GM04503 (cell line): Measurements from ENCODE around the gene FAM168A.

Experiments
- DNase-seq: peaks from one replicate; pipeline ENCODE4 v3.0.0-alpha.2; 2012; ENCODE audit warnings: low read depth

The FAM168A gene

DNA sequence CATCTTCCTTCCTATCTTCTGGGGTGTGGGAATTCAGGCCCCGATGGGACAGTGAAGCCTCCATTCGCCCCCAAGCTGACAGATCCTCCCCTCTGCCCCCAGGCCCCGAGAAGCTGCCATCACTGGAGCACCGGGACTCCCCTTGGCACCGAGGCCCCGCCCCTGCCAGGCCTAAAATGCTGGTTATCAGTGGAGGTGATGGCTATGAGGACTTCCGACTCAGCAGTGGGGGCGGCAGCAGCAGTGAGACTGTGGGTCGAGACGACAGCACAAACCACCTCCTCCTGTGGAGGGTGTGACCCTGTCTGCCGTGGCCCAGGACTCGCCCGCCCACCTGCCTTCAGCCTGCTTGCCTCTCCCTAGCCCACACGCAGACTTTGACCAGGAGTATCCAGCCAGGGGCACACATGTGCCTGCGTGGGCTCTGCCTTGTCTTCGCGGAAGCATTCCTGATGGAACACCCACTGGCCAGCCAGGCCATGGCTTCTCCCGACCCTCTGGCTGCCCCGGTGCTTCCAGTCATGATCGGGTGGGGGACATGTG lies 230.4 kb downstream of the FAM168A start:
- DNase-seq: no peak

DNA sequence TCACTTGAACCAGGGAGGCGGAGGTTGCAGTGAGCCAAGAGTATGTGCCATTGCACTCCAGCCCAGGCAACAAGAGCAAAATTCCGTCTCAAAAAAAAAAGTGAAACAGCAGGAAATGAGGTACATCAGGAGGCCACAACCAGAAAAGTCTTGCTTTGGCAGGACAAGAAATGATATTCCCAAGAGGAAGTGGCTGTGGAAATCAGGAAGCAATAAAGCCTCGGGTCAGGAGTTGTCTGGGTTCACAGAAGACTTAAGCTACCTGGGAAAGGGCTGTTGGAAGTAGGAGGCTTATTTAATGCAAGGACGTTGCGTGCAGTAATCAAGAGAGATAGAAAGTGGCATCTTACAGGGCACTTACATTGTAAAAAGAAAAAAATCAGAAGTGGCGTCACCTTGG lies 231.0 kb downstream of the FAM168A start:
- no peak for DNase-seq

DNA sequence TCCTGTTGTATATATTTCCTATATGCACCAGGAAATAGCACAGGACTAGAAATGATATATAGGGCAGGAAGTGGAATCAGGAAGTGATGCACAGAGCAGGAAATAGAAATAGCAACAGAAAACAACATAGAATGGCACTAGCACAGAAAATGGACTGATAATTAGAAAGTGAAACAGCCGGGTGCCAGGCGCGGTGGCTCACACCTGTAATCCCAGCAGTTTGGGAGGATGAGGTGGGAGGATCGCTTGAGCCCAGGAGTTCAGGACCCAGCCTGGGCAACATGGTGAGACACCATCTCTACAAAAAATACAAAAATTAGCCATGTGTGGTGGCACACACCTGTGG lies 231.7 kb downstream of the FAM168A start:
- DNase-seq: no peak

DNA sequence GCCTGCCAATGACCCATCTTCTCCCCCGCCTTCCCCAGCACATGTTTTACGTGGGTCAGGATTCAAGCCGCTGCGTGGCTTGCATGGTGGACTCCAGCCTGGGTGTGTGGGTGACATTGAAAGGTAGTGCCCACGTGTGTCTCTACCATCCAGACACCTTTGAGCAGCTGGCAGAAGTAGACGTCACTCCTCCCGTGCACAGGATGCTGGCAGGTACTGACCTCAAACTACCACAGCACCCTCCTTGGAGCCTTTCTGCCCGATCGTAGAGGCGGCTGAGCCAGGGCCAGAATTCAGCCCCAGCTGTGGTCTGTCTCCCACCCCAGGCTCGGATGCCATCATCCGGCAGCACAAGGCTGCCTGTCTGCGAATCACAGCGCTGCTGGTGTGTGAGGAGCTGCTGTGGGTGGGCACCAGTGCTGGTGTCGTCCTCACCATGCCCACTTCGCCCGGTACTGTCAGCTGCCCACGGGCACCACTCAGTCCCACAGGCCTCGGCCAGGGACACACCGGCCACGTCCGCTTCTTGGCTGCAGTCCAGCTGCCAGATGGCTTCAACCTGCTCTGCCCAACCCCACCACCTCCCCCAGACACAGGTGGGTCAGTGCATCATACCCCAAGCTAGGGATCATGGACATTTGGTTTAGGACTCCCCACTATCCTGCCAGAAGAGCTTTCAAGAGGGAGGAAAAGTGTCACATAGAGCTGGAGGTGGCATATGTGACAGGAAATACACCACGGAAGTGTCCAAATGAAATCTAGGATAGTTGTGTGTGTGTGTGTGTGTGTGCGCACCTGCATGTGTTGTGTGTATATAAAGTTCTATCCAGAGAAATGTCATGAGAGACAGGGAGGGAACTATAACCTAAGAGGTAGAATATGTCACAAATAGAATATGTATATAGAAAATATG lies 232.3 kb downstream of the FAM168A start:
- no peak for DNase-seq

DNA sequence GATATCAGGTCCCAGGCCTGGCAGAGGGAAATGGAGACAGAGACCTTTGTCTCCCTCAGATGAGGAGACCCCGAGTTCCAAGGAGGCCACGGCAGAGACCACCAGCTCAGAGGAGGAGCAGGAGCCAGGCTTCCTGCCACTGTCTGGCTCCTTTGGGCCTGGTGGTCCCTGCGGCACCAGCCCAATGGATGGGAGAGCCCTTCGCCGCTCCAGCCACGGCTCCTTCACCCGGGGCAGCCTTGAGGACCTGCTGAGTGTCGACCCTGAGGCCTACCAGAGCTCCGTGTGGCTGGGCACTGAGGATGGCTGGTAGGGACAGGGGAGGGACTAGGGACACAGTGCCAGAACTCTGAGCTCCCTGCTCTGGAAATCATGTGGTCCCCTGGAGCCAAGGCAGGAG lies 234.8 kb downstream of the FAM168A start:
- no peak for DNase-seq

DNA sequence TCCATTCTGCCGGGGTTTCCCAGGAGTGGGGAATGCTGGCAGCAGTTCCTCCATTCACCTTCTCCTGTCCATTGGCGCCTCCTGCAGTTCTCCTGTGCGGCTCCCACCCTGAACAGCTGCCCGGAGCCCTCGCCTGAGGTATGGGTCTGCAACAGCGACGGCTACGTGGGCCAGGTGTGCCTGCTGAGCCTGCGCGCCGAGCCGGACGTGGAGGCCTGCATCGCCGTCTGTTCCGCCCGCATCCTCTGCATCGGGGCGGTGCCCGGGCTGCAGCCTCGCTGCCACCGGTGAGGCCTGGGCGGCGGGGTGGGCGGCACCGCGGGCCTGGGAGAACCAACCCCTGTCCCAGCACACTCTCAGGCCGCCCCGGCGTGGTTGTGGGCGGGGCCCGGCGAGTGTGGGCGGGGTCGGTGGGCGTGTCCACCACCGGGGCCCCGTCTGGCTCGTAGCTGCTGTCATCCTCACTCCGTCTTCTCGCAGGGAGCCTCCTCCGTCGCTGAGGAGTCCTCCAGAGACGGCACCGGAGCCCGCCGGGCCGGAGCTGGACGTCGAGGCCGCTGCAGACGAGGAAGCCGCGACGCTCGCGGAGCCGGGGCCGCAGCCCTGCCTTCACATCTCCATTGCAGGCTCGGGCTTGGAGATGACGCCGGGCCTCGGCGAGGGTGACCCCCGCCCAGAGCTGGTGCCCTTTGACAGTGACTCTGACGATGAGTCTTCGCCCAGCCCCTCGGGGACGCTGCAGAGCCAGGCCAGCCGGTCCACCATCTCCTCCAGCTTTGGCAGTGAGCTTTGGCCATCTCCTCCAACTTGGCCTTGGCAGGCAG lies 235.7 kb downstream of the FAM168A start:
- no peak for DNase-seq

DNA sequence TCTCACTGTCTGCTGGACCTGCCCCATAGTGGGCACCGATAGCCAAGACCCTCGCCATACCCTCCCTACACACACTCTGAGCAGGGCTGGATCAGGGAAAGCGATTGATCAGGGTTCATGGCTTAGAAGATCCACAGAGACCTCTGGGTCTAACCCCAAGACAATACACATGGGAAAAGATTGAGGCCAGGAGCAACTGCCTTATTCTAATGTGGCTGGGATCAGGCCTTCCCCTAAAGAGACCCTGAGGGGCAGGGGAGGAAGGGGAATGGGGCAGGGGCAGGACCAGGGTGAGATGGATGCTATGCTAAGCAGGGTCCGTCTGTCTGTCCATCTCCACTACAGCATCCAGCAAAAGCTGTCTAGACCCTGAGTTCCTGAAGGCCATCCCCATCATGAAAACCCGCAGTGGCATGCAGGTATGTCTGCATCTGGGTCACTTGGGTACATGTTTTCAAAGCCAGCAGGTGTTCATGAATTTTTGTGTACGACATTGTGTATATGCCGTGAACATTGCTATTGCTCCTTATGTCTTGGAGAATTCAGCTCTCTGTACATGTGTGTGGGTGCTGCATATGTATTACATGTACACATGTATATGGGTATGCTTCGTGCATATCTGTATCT lies 237.1 kb downstream of the FAM168A start:
- no peak for DNase-seq

DNA sequence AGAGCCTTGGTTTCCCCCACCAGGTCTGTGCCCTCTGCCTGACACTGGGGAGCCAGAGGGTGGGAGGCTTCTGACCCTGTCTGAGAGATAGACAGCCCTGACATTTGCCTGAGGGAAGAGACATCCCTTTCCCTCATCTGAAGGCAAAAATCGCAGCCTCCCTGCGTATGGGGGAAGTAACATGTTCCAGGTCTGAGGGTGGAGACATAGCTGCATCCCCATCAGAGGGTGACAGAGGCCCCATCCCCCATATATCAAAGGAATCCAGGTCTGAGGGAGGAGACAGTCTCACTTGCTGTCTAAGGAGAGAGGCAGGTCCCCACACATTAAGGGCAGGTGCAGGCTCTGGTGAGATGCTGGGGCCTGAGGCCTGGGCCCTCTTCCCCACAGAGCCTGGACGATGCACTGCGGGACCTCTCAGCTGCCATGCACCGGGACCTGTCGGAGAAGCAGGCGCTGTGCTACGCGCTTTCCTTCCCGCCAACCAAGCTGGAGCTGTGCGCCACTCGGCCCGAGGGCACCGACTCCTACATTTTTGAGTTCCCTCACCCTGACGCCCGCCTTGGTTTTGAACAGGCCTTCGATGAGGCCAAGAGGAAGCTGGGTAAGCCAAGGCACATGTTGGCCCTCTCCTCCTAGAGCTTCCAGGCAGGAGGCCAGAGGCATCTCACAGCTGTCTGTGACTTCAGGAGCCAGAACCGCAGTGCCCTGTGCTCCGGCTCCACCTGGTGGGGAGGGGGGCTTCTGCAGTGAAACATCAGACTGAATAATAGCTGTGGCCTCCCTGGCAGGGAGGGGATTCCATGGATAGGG lies 237.8 kb downstream of the FAM168A start:
- no peak for DNase-seq

DNA sequence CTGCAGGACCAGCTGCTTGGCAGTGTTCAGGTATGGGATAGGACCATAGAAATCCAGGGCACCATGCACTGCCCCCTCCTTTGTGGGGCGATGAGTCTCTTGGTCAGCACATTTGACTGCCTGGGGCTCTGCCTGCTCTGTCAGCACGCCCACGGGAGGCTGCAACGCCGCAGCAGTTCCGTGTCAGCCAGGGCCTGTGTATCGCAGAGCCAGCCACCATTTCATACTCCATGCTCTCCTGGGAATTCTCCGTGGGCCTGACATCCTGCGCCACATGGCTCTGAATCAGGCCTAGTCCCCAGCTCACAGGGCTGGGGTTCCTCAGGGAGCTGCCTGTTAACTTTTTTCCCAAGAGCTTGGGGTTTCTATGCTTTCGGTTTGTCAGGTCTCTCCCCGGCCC lies 238.6 kb downstream of the FAM168A start:
- peak; percentile 42 for DNase-seq

DNA sequence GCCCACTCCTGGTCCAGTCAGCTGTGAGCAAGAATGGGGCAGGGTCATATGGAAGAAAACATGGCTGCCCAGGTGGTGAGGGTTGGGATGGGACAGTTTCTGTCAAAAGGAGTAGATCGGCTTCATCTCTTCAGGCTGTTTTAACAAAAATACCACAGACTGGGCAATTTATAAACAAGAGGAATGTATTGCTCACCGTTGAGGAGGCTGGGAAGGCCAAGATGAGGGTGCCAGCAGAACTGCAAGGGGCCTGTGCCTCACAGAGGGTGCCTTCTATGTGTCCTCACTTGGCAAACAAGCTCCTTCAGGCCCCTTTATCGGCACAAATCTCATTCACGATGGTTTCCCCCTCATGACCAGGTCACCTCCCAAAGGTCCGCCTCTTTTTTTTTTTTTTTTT lies 239.8 kb downstream of the FAM168A start:
- no peak for DNase-seq

DNA sequence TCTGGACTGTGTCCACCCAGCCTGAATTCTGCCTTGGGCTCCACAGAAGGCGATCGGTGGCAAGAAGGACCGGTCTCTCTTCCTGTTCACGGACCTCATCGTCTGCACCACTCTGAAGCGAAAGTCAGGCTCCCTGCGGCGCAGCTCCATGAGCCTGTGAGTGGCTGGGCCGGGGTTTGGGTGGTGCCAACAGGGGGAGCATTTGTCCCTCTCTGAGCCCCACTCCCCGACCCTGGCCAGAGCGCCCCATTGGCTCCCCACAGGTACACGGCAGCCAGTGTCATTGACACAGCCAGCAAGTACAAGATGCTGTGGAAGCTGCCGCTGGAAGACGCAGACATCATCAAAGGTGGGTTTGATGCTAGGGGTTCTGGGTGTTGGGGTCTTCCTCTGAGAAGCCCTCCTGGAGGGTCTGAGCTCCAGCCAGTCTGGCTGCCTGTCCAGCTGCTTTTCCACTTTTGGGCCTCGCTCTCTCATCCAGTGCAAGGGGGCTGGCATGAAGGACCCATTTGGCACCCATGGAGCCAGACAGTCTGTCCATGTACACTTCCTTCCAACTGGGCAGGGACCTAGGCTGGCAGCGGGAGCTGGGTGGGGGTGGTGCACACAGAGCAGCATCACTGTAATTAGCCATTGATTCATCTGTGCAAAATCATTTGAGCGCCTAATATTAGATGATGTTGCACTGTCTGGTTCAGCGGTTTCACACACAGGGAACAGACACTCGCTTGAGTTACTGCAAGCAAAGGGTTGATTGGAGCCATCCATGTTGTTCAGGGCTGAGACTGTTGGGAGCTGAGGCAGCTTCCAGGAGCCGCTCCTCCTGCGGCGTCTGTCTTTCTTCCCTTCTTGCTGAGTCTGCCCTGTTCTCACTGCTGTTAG lies 240.7 kb downstream of the FAM168A start:
- DNase-seq: no peak

DNA sequence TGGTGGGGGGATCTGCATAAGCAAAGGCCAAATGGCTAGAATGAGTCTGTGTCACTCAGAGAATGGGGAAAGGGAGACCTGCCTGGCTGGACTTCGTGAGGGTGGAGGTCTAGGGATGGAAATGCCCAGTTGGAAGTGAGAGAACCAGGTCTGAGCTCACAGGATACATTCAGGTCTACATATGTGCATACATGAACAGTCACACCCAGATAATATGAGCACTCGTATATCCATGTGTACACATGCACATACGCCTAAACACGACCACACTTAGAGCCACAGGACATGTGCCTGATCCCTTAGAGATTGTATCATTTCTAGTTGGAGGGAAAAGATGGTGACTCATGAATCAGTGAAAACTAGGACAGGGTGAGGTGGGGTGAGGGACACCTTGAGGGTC lies 242.8 kb downstream of the FAM168A start:
- DNase-seq: no peak

DNA sequence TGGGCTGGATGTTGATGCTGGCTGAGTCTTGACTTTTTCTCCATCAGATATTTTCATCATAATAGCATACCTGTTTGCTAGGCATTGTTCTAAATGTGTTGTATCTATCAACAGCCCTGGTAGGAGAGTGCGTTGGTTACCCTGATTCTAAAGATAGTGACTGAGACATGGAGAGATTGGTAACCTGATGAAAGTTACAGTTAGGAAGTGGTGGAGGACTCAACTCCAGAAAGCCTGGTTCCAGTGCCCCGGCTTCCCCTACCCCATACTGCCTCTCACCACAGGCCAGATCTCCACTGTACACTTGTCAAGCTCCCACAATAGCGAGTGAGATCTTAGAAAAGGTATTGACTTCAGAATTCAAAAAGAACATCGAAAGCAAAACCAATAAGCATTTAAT lies 244.5 kb downstream of the FAM168A start:
- no peak for DNase-seq

DNA sequence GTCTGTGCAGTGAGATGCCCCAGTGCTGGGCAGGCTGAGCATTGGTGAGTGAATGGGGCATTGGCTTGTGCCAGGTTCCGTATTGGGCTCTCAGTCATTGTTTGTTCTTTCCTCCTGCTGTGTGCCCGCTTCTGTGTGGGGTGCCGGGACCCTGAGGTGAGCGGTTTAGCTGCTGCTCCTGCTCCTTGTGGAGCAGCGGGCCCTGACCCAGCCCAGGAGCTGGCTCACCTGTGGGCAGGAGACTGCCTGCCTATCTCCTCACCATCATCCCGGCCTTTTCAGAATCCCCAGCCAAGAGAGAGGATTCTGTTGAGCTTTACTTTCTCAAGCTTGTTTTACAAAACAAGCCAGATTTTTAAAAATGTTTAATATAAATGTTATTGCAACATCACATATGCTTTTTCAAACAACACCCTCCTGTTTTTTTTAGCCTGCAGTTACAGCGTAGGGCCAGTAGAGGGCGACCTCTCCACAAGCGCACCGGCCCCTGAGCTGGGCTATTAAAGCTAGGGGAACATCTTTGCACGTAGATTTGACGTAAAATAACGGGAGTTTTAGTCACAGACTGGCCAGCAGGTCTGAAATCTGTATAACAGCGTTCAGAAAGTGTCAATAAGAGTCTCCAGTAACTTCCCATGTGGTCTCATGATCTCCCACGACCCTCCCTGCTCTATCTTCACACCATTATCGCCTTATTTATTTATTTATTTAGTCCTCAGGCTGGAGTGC lies 246.8 kb downstream of the FAM168A start:
- DNase-seq: no peak
